Upper lobe of right lung (tissue), 1 donor: ENCODE measurements around the gene RAD23B. TPM values are rescaled to one million over a fixed set of nuclear protein-coding genes. Genes with fewer than 3 reads are reported as not detected.
A peak's percentile ranks its signal among the peaks of the same experiment; 100 is the strongest.

Experiments used
- ATAC-seq: fragments of 200-7000 bp; cut with Tn5 transposase; one replicate; pipeline ENCODE4 v1.9.1; 2020; ENCODE audit warnings: mild to moderate bottlenecking, moderate library complexity
- DNase-seq: peaks from one replicate; pipeline ENCODE4 v3.0.0-alpha.2; 2020
- H3K27ac ChIP-seq: fragments of 200-600 bp; one replicate; pipeline ENCODE4 v1.8.0; 2022
- H3K27me3 ChIP-seq: fragments of 200-600 bp; one replicate; pipeline ENCODE4 v1.8.0; 2022; ENCODE audit warnings: mild to moderate bottlenecking
- H3K36me3 ChIP-seq: fragments of 200-600 bp; one replicate; pipeline ENCODE4 v1.8.0; 2022
- H3K4me1 ChIP-seq: fragments of 200-600 bp; one replicate; pipeline ENCODE4 v1.8.0; 2022
- H3K4me3 ChIP-seq: fragments of 200-600 bp; one replicate; pipeline ENCODE4 v1.8.0; 2022; ENCODE audit warnings: mild to moderate bottlenecking
- H3K9me3 ChIP-seq: fragments of 200-600 bp; one replicate; pipeline ENCODE4 v1.8.0; 2022
- intact Hi-C: fragments of 100-400 bp; cut with DNase I; formaldehyde crosslinking; loops from one replicate; pipeline ENCODE4 v1.11.0; 2022
- total RNA-seq: library from RNA; stranded (reverse); fragmentation: NEBNext Ultra II Directional; extraction: Animal tissue kit (Norgen Biotek cat#: 25700); gene quantifications from one replicate; pipeline ENCODE4 v1.2.1, GENCODE V29; 2021
- TF ChIP-seq, protein P1 (sequence below): fragments of 200-600 bp; IDR thresholded peaks from one replicate; pipeline ENCODE4 v1.8.0; 2022; ENCODE audit warnings: antibody characterized with exemption
- donor health status: DM: no; HTN: yes; CAD: no; lungs with severe emphysema.

Gene RAD23B
- total RNA-seq, 1 donor from 2014 or later, result 98.0 TPM

DNA sequence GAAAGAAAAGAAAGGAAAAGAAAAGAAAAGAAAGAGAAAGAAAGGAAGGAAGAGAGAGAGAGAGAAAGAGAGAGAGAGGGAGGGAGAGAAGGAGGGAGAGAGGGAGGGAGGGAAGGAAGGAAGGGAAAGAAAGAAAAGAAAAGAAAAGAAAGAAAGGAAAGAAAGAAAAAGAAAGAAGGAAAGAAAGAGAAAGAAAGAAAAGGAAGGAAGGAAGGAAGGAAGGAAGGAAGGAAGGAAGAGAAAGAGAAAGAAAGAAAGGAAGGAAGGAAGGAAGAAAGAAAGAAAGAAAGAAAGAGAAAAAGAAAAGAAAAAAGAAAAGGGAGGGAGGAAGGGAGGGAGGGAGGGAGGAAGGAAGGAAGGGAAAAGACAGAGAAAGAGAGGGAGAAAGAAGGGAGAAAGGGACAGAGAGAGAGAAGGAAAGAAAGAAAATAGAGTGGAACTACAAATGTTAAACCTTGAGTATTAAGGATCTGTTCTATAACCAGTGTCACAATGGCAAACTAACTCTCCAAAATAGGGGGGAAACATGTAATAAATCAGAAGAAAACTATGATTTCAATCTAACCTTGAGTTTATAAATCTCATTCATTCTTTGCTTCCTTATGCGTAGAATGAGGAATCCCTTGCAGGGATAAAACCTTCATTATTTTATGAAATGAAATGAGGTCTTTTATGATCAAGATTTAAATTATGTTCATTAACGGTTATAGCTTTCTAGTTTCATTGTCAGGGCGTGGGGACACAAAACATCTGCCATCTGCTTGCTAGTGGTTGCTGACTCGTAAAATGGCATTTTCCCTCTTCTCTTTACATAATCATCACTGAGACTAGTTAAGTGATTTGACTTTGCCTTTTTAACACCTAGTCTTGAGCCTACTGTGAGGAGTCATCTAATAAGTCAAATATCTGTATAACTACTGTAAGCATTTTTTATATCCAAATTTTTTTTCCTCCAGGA lies 40.7 kb upstream of the RAD23B start:
- Histone ChIP-seq H3K4me3 (no peak overlapping the region), H3K27ac (no peak overlapping the region), H3K27me3 (no peaks in the 10 kb centered on the region), H3K4me1 (no peaks in the 10 kb centered on the region), H3K9me3 (no peaks in the 10 kb centered on the region), H3K36me3 (no peaks in the 10 kb centered on the region)
- TF ChIP-seq, protein P1, sequence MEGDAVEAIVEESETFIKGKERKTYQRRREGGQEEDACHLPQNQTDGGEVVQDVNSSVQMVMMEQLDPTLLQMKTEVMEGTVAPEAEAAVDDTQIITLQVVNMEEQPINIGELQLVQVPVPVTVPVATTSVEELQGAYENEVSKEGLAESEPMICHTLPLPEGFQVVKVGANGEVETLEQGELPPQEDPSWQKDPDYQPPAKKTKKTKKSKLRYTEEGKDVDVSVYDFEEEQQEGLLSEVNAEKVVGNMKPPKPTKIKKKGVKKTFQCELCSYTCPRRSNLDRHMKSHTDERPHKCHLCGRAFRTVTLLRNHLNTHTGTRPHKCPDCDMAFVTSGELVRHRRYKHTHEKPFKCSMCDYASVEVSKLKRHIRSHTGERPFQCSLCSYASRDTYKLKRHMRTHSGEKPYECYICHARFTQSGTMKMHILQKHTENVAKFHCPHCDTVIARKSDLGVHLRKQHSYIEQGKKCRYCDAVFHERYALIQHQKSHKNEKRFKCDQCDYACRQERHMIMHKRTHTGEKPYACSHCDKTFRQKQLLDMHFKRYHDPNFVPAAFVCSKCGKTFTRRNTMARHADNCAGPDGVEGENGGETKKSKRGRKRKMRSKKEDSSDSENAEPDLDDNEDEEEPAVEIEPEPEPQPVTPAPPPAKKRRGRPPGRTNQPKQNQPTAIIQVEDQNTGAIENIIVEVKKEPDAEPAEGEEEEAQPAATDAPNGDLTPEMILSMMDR, result no peak
- intact Hi-C loops, result no loop called here
- no peak for ATAC-seq
- no peak for DNase-seq

DNA sequence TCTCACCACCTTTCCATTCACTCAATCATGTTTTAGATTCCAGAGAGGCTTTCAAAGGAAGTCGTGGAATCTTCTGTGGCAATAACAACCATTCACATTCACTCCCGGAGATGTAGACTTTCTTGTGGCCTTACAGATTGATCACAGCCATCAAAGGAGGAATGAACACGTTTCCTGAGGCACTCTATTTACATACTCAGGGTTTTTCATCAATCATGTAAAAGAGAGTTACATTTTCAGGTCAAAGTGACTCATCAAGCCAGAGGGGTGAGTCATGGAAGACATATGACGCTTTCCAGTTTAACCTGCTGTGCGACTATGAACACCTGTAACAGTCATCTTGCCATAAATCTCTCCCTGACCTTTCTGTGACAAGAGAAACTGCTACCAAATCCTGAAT lies 39.3 kb upstream of the RAD23B start:
- TF ChIP-seq, protein P1, result no peak
- Histone ChIP-seq H3K27me3 (no peaks in the 10 kb centered on the region), H3K9me3 (no peaks in the 10 kb centered on the region), H3K27ac (no peak overlapping the region), H3K4me3 (no peak overlapping the region), H3K36me3 (no peaks in the 10 kb centered on the region), H3K4me1 (no peaks in the 10 kb centered on the region)
- intact Hi-C loops, result no loop called here
- DNase-seq (no peak), ATAC-seq (peak; percentile 45)

DNA sequence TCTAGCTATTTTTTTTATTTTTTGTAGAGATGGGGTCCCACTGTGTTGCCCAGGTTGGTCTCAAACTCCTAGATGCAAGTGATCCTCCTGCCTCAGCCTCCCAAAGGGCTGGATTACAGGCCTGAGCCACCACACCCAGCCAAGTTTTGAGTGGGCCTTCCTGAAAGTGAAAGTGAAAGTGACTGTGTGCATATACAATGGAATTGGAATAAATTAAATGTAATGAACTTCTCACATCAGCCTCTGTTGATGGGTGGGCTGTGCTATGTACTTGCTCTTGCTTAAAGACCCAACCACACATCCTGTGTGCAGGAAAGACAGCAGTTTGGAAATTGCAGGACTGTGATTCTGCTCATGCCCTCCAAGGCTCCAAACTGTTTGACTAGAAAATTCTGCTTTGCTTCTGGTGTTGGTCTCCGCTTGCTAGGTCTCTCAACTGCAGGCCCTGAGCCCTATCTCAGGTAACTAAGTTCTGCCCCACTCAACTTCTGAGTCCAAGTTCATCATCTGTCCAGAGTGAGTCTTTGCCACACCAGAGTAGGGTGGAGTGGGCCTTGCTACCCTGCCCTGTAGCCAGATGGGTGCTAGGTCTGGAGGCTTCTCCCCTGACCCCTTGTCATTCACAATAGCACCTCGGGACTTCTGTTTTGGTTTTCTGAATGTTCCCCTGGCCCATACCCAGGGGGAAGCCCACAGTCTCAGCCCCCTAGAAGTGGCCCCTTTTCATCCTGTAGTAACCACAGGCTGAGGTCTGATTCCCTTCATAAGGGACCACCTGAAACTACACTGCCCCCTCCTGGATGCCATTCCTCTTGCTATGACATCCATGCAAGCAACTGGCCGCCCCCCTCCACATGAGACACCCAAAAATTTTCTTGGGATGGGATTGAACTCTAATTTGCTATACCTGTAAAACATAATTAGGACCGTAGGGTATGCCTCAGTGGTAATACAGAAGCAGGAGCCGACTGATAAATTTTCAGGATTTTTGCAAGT lies 36.5 kb upstream of the RAD23B start:
- no peaks in the 10 kb centered on the region for H3K36me3 ChIP-seq
- no peaks in the 10 kb centered on the region for H3K27me3 ChIP-seq
- H3K9me3 ChIP-seq, result no peaks in the 10 kb centered on the region
- no peaks in the 10 kb centered on the region for H3K4me1 ChIP-seq
- no peak overlapping the region for H3K27ac ChIP-seq
- intact Hi-C loops, result no loop called here
- no peak overlapping the region for H3K4me3 ChIP-seq
- DNase-seq (no peak), ATAC-seq (peak; percentile 14)
- TF ChIP-seq, protein P1, result peak; percentile 5

DNA sequence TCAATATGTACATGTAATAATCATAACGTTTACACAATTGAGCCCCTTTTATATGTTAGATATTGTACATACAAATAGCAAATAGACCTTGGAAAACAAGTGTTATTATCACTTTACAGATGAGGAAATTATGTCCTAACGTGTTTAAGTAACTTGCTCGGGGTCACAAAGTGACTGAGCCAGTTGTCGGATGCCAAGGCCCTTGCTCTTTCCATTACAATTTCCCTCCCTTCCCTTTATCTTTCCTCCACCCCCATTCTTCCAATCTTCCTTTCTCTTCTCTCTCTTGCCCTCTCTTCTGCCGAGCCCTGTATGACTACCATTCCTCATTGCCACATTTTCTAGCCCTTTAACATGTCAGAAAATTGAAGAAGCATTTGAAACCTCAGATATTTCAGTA lies 34.4 kb upstream of the RAD23B start:
- Histone ChIP-seq H3K9me3 (no peaks in the 10 kb centered on the region), H3K4me1 (no peaks in the 10 kb centered on the region), H3K36me3 (no peaks in the 10 kb centered on the region), H3K27ac (no peak overlapping the region), H3K4me3 (no peak overlapping the region), H3K27me3 (no peaks in the 10 kb centered on the region)
- no peak for DNase-seq
- TF ChIP-seq, protein P1, result no peak
- ATAC-seq, result no peak
- intact Hi-C loops, result no loop called here

DNA sequence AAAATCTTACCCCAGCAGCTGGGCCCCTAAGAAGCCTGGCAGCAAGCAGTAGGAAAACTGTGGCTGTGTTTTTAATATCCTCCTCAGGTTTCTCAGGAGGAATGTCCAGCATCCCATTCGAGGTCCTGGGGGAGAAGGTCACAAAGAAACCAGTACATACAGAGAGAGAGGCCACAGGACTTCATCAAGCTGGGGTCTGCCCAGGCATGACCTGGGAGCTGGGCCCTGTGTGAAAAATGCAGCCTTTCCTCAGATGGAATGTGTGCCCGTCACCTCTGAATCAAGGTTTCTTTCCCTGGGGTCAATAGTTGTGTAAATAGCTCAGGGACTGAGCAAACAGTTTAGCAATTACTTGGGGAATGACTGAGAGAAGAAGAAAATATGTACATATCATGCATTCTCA lies 33.9 kb upstream of the RAD23B start:
- intact Hi-C loops, result no loop called here
- ATAC-seq, result no peak
- H3K4me1 ChIP-seq, result no peaks in the 10 kb centered on the region
- TF ChIP-seq, protein P1, result no peak
- H3K27ac ChIP-seq, result no peak overlapping the region
- H3K4me3 ChIP-seq, result no peak overlapping the region
- no peaks in the 10 kb centered on the region for H3K36me3 ChIP-seq
- DNase-seq, result no peak
- H3K27me3 ChIP-seq, result no peaks in the 10 kb centered on the region
- no peaks in the 10 kb centered on the region for H3K9me3 ChIP-seq
